Neural crest cell (in vitro differentiated cells): ENCODE data around the gene TCERG1L. TPM values are rescaled to one million over a fixed set of nuclear protein-coding genes. Genes with fewer than 3 reads are reported as not detected.

Experiments
- DNase-seq: peaks from one replicate; pipeline ENCODE4 v3.0.0; 2021; ENCODE audit warnings: low read depth, mixed read lengths, low spot score
- H3K27ac Mint-ChIP-seq: one replicate; pipeline ENCODE4 v1.8.0; 2021; ENCODE audit warnings: mild to moderate bottlenecking, mixed read lengths; ENCODE audit not compliant: unreplicated experiment
- H3K27me3 Mint-ChIP-seq: 2 replicates; pipeline ENCODE4 v1.8.0; 2021; ENCODE audit warnings: low read depth, mild to moderate bottlenecking, mixed read lengths
- H3K36me3 Mint-ChIP-seq: 2 replicates; pipeline ENCODE4 v1.8.0; 2021; ENCODE audit warnings: low read depth, mild to moderate bottlenecking, mixed read lengths
- H3K4me1 Mint-ChIP-seq: 2 replicates; pipeline ENCODE4 v1.8.0; 2021; ENCODE audit warnings: mixed read lengths
- H3K4me3 Mint-ChIP-seq: one replicate; pipeline ENCODE4 v1.8.0; 2021; ENCODE audit warnings: mild to moderate bottlenecking, mixed read lengths
- H3K9me3 Mint-ChIP-seq: 2 replicates; pipeline ENCODE4 v1.8.0; 2021; ENCODE audit warnings: mixed read lengths
- total RNA-seq: library from RNA; stranded (reverse); gene quantifications from 2 replicates; pipeline ENCODE4 v1.2.1, GENCODE V29; 2021
- TF ChIP-seq, protein P1 (sequence below): fragments of 200-600 bp; sonication (generic); conservative IDR thresholded peaks from 2 replicates; pipeline ENCODE4 v1.5.0; 2021; ENCODE audit warnings: antibody characterized with exemption, mild to moderate bottlenecking

Gene TCERG1L
- total RNA-seq, 1 donor from 2014 or later, result 0.96 TPM

DNA sequence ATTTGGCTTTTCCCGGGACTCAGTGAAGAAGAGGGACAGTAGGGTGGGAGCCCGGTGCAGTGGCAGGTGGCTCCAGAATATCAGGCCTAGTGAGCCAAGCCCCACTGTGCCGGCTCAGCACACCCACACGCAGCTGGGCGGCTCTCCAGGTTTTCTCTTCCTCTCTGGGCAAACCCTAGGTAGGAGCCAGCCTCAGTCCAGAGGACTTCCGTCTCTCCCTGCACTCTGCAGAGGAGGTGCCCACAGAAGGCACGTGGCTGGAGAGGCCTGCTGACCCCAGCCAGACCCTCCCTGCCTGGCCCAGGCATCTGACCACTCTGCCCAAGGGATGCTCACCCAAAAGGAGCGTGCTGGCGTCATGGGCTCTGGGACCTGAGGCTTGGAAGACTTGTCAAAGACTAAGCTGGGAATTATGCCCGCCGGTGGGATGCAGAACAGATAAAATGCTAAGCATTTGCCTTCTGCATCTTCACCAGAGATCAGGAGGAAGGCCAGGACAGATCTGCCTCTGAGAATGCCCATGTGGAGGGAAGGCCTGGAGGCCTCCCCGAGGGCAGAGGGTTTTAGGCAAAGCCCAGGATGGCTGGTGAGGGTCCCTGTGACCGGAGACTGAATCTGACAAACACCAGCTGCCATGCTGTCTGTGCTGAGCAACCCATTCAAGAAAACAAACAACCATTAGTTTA is 40.2 kb downstream of the TCERG1L start:
- H3K27me3 Mint-ChIP-seq, result no peaks in the 10 kb centered on the region

DNA sequence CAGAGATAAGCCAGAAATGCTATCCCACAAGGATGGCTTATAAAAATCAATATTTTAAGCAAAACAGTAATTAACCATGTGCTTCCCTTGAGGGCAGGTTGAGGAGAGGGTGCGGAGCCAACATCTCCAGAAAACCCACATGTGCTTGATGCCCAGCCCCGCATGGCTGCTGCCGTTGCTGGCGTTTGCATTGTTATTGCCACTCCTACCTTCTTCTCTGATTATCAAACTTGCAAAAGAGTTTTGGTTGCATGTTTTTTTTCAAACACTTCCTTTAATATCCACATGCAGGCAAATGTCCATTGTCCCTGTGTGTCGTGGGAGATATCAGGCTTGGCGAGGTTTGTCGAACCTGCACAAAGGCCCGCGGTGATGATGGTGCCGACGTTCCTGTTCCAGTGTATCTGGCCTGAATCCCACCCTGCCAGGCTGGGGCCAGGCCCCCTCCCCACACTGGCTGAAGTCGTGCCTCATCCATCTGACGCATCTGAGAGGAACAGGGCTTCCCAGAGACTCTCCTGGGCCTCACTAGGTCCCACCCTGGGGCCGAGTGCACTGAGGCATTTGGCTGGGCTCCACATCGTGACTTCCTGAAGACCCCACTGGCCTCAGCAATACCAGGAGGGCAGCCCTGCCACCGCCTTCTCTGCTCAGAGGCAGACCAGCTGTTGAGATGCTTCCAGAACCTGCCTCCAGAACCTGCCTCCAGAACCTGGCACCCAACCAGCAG is 40.9 kb downstream of the TCERG1L start:
- H3K27ac Mint-ChIP-seq, result no peak overlapping the region
- no peak for DNase-seq
- no peaks in the 10 kb centered on the region for H3K4me1 Mint-ChIP-seq
- no peak overlapping the region for H3K4me3 Mint-ChIP-seq
- no peaks in the 10 kb centered on the region for H3K9me3 Mint-ChIP-seq
- TF ChIP-seq, protein P1, sequence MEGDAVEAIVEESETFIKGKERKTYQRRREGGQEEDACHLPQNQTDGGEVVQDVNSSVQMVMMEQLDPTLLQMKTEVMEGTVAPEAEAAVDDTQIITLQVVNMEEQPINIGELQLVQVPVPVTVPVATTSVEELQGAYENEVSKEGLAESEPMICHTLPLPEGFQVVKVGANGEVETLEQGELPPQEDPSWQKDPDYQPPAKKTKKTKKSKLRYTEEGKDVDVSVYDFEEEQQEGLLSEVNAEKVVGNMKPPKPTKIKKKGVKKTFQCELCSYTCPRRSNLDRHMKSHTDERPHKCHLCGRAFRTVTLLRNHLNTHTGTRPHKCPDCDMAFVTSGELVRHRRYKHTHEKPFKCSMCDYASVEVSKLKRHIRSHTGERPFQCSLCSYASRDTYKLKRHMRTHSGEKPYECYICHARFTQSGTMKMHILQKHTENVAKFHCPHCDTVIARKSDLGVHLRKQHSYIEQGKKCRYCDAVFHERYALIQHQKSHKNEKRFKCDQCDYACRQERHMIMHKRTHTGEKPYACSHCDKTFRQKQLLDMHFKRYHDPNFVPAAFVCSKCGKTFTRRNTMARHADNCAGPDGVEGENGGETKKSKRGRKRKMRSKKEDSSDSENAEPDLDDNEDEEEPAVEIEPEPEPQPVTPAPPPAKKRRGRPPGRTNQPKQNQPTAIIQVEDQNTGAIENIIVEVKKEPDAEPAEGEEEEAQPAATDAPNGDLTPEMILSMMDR, result no peak
- H3K27me3 Mint-ChIP-seq, result no peaks in the 10 kb centered on the region
- H3K36me3 Mint-ChIP-seq, result no peaks in the 10 kb centered on the region

More for the DNA sequence above, 40.2 kb downstream of the TCERG1L start:
- DNase-seq, result no peak
- TF ChIP-seq, protein P1, result no peak
- H3K36me3 Mint-ChIP-seq, result no peaks in the 10 kb centered on the region
- H3K4me3 Mint-ChIP-seq, result no peak overlapping the region
- no peaks in the 10 kb centered on the region for H3K4me1 Mint-ChIP-seq
- H3K9me3 Mint-ChIP-seq, result no peaks in the 10 kb centered on the region
- H3K27ac Mint-ChIP-seq, result no peak overlapping the region

DNA sequence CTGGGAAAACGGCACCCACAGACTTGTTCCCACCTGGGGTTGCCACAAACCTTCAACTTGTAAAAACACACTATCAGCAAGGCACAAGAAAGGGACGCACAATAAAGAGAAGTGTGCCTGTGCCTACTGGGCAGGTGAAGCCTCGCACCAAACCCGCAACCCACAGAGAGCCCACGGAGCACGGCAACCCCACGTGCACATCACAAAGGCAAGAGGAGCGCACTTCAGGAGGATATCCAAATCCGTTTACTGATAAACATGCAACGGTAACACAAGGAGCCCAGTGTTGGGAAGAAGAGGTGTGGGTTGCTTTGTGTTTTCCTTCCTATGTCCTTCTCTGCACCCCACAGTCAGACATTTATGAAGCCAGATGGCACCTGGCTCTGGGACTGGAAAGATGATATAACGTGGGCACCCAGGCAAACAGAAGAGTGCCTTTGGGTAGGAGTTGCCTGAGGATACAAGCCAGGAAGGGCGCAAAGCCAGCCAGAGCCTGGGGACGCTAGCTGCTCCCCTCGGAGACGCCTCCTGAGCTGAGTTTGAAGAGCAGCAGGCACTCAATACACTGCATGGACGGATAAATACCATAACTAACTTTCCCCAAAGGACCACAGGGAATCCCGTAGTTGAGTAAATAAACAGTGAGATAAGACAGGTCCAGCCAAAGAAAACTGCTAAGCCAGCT is 41.6 kb downstream of the TCERG1L start:
- Mint-ChIP-seq H3K27me3 (no peaks in the 10 kb centered on the region), H3K27ac (no peak overlapping the region), H3K36me3 (no peaks in the 10 kb centered on the region), H3K4me1 (no peaks in the 10 kb centered on the region), H3K4me3 (no peak overlapping the region), H3K9me3 (no peaks in the 10 kb centered on the region)
- DNase-seq, result no peak
- TF ChIP-seq, protein P1, result no peak

DNA sequence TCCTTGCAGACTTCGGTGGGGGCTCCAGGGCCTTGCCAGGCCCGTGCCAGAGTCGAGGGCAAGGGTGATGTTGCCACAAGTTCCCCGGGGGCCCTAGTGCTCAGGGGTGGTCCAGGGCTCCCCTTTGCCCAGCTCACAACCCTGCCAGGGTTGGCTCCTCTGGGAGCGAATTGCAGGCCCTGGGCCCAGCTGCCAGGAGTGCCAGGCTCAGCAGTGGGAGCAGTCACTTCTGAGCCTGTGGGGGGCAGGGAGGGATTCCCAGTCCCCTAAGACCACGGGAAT is 43.8 kb downstream of the TCERG1L start:
- Mint-ChIP-seq H3K4me1 (no peaks in the 10 kb centered on the region), H3K36me3 (no peaks in the 10 kb centered on the region), H3K9me3 (no peaks in the 10 kb centered on the region), H3K4me3 (no peak overlapping the region), H3K27ac (no peak overlapping the region), H3K27me3 (no peaks in the 10 kb centered on the region)
- DNase-seq, result no peak
- TF ChIP-seq, protein P1, result no peak

DNA sequence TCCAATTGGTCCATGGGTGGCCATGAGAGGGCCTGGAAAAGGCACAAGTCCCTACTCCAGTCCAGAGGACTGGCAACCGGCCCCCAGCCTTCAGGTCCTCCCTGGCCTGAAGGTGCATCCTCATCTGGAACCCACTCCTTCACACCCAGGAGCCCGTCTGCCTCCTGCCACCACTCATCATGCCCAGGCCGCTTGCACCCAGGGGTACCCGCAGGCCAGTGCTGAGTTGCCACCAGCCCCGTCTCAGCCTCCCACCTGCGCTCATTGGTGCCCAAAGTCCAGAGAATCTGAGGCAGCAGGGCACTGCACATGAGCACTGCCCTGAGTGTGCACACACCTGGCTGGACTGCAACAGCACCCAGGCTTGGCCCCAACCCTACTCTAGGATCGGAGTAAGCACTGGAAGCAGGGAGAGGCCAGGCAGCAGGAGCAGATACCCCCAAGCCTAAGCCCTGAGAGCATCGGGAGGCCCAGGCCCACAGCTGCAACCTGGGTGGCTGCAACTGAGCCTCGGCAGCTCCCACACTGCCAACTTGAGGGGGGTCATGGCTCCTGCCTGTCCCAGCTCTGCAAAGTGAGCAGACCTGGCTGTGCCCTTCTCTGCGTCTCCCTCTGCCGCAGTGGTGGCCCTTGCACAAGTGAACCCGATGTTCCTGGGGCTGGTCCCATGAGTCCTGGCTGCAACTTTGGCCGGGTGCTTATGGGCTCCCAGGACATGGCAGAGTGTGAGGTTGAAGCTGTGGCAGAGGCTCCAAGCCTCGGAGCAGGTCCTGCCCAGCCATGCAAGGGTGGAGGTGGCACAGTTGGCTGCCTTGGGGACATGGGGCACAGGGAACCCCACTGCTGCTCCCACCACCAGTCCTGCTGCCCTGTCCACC is 44.3 kb downstream of the TCERG1L start:
- H3K9me3 Mint-ChIP-seq, result no peaks in the 10 kb centered on the region
- H3K27ac Mint-ChIP-seq, result no peak overlapping the region
- no peaks in the 10 kb centered on the region for H3K36me3 Mint-ChIP-seq
- H3K4me1 Mint-ChIP-seq, result no peaks in the 10 kb centered on the region
- no peak for DNase-seq
- H3K27me3 Mint-ChIP-seq, result no peaks in the 10 kb centered on the region
- TF ChIP-seq, protein P1, result no peak
- no peak overlapping the region for H3K4me3 Mint-ChIP-seq
